H1 (cell line): ENCODE results near the gene SBK1. TPM values are rescaled to one million over a fixed set of nuclear protein-coding genes. Genes with fewer than 3 reads are reported as not detected.

ENCODE experiments used
- CBX8 ChIP-seq: fragments of 300-800, 300-1000 bp; sonication (generic); IDR thresholded peaks from 2 replicates; pipeline ENCODE4 v1.7.1; 2016; ENCODE audit warnings: low read depth, low read length, borderline replicate concordance
- CHD1 ChIP-seq: IDR thresholded peaks from 2 replicates; pipeline ENCODE4 v1.6.1; 2012; ENCODE audit warnings: low read depth, low read length, improper control_type of control experiment
- EGR1 ChIP-seq: IDR thresholded peaks from 2 replicates; pipeline ENCODE4 v1.6.1; 2011; ENCODE audit warnings: low read depth, low read length, borderline replicate concordance
- FOSL1 ChIP-seq: IDR thresholded peaks from 2 replicates; pipeline ENCODE4 v1.6.1; 2011; ENCODE audit warnings: mild to moderate bottlenecking, low read depth, low read length, moderate library complexity; ENCODE audit not compliant: insufficient read depth
- GTF2F1 ChIP-seq: IDR thresholded peaks from 2 replicates; pipeline ENCODE4 v1.6.1; 2012; ENCODE audit warnings: low read depth, low read length, improper control_type of control experiment, borderline replicate concordance
- HDAC2 ChIP-seq, 2 experiments: fragments of 300-600 bp in 1 of 2; sonication (generic) in 1 of 2; IDR thresholded peaks; 2 replicates each; pipeline ENCODE4 v1.6.1; 2011 to 2012; ENCODE audit warnings: low read depth in 2 of 2, low read length in 2 of 2, mild to moderate bottlenecking in 2 of 2, moderate library complexity in 2 of 2, borderline replicate concordance in 1 of 2, inconsistent platforms in 1 of 2
- HDAC6 ChIP-seq: IDR thresholded peaks from one replicate; pipeline ENCODE4 v1.7.1; 2012; ENCODE audit warnings: low read depth, mild to moderate bottlenecking, inconsistent platforms, low read length, moderate library complexity
- JUN ChIP-seq: IDR thresholded peaks from 2 replicates; pipeline ENCODE4 v1.6.1; 2011; ENCODE audit warnings: low read depth, mild to moderate bottlenecking, improper control_type of control experiment, low read length
- KDM1A ChIP-seq: fragments of 200-600, 300-600 bp; sonication (generic); IDR thresholded peaks from 2 replicates; pipeline ENCODE4 v1.7.1; 2016; ENCODE audit warnings: mild to moderate bottlenecking, low read length, borderline replicate concordance
- KDM5A ChIP-seq: fragments of 200-600 bp; IDR thresholded peaks from 2 replicates; pipeline ENCODE4 v1.7.1; 2012; ENCODE audit warnings: mild to moderate bottlenecking, low read length, inconsistent platforms, mixed read lengths
- MAFK ChIP-seq: IDR thresholded peaks from 2 replicates; pipeline ENCODE4 v1.6.1; 2012; ENCODE audit warnings: low read depth, mild to moderate bottlenecking, improper control_type of control experiment, low read length
- POLR2A ChIP-seq, 2 experiments: IDR thresholded peaks; 1 replicate in 1 of 2; 2 replicates in 1 of 2; pipeline ENCODE4 v1.6.1; 2011; ENCODE audit warnings: low read depth in 2 of 2, low read length in 2 of 2, mild to moderate bottlenecking in 2 of 2; ENCODE audit errors: control extremely low read depth in 1 of 2
- POLR2AphosphoS5 ChIP-seq: IDR thresholded peaks from 2 replicates; pipeline ENCODE4 v1.6.1; 2011; ENCODE audit warnings: low read depth, low read length
- RAD21 ChIP-seq, 2 experiments: IDR thresholded peaks in 1 of 2; conservative IDR thresholded peaks in 1 of 2; 2 replicates each; pipeline ENCODE4 v1.6.1; 2011; ENCODE audit warnings: low read depth in 2 of 2, low read length in 2 of 2, improper control_type of control experiment in 1 of 2, inconsistent platforms in 1 of 2, mild to moderate bottlenecking in 1 of 2, moderate library complexity in 1 of 2
- RBBP5 ChIP-seq: IDR thresholded peaks from 2 replicates; pipeline ENCODE4 v1.7.1; 2012; ENCODE audit warnings: low read depth, mild to moderate bottlenecking, inconsistent platforms, low read length, moderate library complexity, borderline replicate concordance
- RFX5 ChIP-seq: IDR thresholded peaks from 2 replicates; pipeline ENCODE4 v1.6.1; 2011; ENCODE audit warnings: low read depth, low read length, improper control_type of control experiment, borderline replicate concordance
- RNF2 ChIP-seq: fragments of 200-900, 300-1000 bp; sonication (generic); IDR thresholded peaks from 2 replicates; pipeline ENCODE4 v1.7.1; 2016; ENCODE audit warnings: borderline replicate concordance, low read depth, mild to moderate bottlenecking, antibody characterized with exemption, low read length; ENCODE audit not compliant: poor library complexity, severe bottlenecking; ENCODE audit errors: missing control alignments
- SP4 ChIP-seq: IDR thresholded peaks from 2 replicates; pipeline ENCODE4 v1.6.1; 2012; ENCODE audit warnings: low read length, inconsistent platforms
- SUZ12 ChIP-seq: fragments of 200-600 bp; sonication (generic); IDR thresholded peaks from 2 replicates; pipeline ENCODE4 v1.6.1; 2012; ENCODE audit warnings: mild to moderate bottlenecking, inconsistent platforms, low read length, moderate library complexity, mixed read lengths
- TBP ChIP-seq: IDR thresholded peaks from 2 replicates; pipeline ENCODE4 v1.6.1; 2011; ENCODE audit warnings: low read depth, low read length, improper control_type of control experiment
- TEAD4 ChIP-seq: IDR thresholded peaks from 2 replicates; pipeline ENCODE4 v1.6.1; 2012; ENCODE audit warnings: low read depth, low read length, inconsistent platforms, mixed read lengths
- YY1 ChIP-seq: IDR thresholded peaks from 2 replicates; pipeline ENCODE4 v1.6.1; 2011; ENCODE audit warnings: low read depth, mild to moderate bottlenecking, low read length
- polyA plus RNA-seq, 7 experiments: library from polyadenylated mRNA; depleted of rRNA in 3 of 7; stranded (reverse) in 5 of 7; unstranded in 2 of 7; fragments of >200 nt in 5 of 7; fragments of 200-250 nt in 2 of 7; gene quantifications; 1 replicate in 5 of 7; 2 replicates in 1 of 7; 4 replicates in 1 of 7; pipeline versions ENCODE4 v1.2.1 to v1.2.3, GENCODE V29; 2011 to 2013; ENCODE audit warnings: missing spikeins in 2 of 7, mixed read lengths in 2 of 7
- total RNA-seq: library from RNA; stranded (reverse); fragmentation: NEBNext Ultra II Directional; extraction: Animal tissue kit (Norgen Biotek cat#: 25700); gene quantifications from 2 replicates; pipeline ENCODE4 v1.2.1, GENCODE V29; 2021
- TF ChIP-seq, protein P1 (sequence below): IDR thresholded peaks from 2 replicates; pipeline ENCODE4 v1.6.1; 2011; ENCODE audit warnings: low read length, improper control_type of control experiment

The SBK1 gene
- total and polyA plus RNA-seq, 2 of the 8 experiments (the other 6 are each of a cell fraction or from before 2014, with no cell fraction given), result 18.2 to 73.9 TPM

DNA sequence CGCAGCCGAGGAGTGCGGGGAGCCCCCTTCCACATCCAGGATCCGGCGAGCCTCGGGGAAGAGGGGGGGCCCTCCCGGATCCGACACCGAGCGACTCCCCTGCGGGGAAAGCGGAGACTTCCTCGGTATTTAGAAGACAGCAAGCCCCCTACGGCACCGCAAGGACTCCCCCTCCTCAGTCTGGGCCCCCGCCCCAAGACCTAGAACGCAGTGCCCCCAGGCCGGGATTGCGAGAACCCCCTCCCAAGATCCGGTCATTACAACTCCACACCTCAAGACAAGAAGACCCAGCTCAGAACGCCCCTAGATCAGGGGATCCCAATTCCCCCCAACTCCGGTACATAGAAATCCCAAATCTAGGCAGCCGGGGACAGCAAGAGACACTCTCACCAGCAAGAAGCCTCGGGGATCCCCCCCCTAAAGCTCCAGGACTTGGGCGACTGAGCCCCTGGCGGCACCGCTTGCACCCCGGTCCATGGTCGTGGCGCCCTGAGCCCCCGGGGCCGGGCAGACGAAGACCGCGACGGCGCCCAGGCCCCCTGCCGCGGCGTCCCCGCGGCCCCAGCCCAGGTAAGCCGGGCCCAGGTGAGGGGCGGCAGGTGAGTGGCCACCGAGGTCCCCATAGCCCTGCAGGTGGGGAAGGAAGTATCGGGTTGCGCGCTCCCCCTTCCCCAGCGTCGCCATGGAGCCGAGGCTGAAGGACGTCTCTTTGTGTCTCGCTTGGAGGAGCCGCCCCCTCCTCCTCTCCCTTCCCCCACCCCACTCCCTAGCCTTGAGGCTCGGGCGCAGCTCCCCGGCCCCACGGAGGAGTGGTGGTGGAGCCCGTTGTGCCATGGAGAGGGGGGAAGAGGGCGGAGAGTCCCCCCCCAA, 641 bp downstream of the SBK1 start (continued):
- no peak for TF ChIP-seq JUN
- peak; percentile 54 for TF ChIP-seq POLR2AphosphoS5
- TF ChIP-seq MAFK, result no peak
- no peak for TF ChIP-seq TBP
- no peak for TF ChIP-seq HDAC6
- TF ChIP-seq YY1, result no peak
- TF ChIP-seq CHD1, result no peak
- TF ChIP-seq POLR2A (IDR thresholded peaks at IDR 0.05; ENCODE audit: control extremely low read depth in 1 of 2, low read depth in 2 of 2, low read length in 2 of 2), result peak in 1 of 2 experiments; percentile 26; a peak in 2 of 3 replicates
- no peak for TF ChIP-seq SUZ12
- TF ChIP-seq HDAC2 (IDR thresholded peaks at IDR 0.05; ENCODE audit: borderline replicate concordance in 1 of 2, low read depth in 2 of 2, low read length in 2 of 2), result no peak; a peak in 2 of 4 replicates
- TF ChIP-seq RNF2, result no peak
- no peak for TF ChIP-seq SP4
- peak; percentile 44; the same call in 1 of the 2 replicates for TF ChIP-seq RBBP5
- TF ChIP-seq KDM5A, result no peak
- TF ChIP-seq CBX8, result no peak
- TF ChIP-seq EGR1, result no peak
- no peak for TF ChIP-seq KDM1A
- TF ChIP-seq GTF2F1, result no peak
- no peak for TF ChIP-seq RFX5
- TF ChIP-seq TEAD4, result no peak
- no peak for TF ChIP-seq FOSL1
- TF ChIP-seq, protein P1, sequence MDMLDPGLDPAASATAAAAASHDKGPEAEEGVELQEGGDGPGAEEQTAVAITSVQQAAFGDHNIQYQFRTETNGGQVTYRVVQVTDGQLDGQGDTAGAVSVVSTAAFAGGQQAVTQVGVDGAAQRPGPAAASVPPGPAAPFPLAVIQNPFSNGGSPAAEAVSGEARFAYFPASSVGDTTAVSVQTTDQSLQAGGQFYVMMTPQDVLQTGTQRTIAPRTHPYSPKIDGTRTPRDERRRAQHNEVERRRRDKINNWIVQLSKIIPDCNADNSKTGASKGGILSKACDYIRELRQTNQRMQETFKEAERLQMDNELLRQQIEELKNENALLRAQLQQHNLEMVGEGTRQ, result no peak
- no peak for TF ChIP-seq RAD21 (IDR thresholded peaks at IDR 0.05 in 1 of 2, conservative IDR thresholded peaks at IDR 0.05 in 1 of 2; ENCODE audit: low read depth in 2 of 2, low read length in 2 of 2)
